ENCODE measurements around the gene ILDR1.

The ILDR1 gene

DNA sequence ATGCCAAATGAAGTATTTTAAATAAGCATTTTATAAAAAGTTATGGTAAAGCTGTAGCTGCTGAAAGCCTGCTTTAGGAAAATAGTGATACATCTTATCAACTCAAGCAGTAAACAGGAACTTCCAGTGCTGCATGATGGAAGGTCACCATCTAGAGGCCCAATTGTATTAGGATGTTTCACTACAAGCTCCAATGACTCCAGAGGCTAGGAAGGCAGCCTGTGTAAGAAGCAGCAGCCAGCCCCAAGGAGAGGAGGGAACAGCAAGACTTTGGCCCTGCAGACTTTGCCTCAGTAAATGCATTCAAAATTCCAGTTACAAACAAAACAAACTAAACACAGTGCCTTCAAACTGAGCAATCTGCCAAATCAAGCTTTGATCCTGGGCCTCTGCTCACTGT is 32.1 kb downstream of the ILDR1 start:
- peak; percentile 52 for DNase-seq

DNA sequence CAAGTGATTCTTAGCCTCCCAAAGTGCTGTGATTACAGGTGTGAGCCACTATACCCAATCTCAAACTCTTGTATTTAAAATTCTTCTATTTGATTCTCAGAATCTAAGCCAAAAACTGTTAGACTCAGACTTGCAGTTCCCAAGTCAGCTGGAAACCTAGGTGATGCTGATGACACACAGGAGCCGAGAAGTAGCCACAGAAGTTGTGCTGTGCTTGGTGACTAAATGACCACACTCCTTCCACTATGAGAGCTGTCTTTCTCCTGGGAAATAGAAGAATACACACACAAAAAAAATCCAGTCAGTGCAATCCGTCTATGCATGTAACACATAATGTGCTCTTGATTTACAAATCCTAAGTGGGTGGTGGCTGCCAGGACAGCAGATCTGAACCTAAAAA is 33.9 kb downstream of the ILDR1 start:
- no peak for DNase-seq

DNA sequence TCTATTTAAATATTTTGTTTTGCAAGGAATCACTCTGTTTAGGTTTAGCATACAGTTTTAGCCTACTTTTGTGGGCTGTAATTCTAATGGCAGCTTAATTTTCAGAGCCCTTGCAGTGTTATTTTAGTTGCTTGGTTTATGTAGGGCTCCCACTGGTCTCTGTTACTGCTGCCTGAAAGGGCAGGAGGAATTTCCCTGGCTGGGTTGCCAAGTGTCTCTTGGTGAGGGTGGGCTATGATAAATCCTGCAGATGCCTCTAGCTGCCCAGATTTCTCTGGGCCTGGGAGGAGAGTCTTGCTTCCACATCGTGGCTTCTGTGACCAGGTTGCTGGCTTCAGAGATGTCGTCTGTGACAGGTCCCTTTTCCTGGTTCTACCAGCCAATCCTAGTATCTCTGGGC is 36.2 kb downstream of the ILDR1 start:
- DNase-seq = no peak

DNA sequence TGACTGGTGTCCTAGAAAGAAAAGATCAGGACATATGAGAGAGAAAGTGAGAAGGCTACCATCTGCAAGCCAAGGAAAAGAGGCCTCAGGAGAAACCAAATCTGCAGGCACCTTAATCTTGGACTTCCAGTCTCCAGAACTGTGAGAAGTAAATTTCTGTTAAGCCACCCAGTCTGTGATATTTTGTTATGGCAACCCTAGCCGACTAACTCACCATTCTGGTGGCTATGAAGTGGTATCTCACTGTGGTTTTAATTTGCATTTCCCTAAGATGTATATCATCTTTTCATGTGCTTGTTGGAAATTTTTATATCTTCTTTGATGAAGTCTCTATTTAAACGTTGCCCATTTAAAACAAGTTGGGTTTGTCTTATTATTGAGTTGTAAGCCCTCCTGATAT is 40.6 kb downstream of the ILDR1 start:
- peak; percentile 33 for DNase-seq

DNA sequence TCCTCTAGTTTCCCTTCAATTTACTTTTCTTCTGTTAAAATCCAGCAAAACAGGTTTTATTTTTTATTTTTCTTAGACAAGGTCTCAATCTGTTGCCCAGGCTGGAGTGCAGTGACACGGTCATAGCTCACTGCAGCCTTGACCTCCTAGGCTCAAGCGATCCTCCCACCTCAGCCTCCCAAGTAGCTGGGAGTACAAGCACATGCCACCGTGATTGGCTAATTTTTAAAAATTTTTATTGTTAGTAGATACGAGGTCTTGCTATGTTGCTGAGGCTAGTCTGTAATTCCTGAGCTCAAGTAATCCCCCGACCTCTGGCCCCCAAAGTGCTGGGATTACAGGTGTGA is 41.6 kb downstream of the ILDR1 start:
- DNase-seq = no peak

DNA sequence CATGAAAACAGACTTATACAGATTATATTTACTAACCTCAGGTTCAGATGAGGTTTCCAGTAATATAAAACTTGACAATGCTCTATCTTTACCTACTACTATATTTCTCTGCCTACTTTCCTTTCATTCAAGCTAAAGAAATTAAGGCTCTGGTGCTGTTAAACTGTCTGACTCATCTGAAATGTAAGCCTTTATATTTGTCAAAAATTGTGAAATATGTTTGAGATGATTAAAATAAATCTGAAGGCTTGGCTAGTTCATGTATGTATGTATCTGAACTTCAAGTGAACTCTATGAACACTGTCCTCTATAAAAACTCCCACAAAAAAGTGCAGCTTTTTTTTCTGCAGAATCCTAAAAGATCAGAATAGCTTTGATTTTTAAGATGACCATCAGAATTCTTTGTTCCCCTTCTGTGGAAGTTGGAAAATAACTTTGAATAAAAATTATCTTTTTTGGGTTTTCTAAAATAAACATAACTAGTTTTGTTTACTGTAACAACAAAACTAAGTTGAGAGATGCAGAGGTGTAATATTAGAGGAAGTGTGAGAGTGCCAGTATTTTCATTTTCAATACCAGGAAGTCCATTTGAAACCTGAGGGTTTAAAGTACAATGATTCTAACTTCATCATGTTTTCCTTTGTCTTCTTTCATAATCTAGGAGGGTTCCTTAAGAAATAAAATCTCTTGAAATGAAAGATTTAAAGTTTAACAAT is 42.2 kb downstream of the ILDR1 start:
- DNase-seq = no peak

DNA sequence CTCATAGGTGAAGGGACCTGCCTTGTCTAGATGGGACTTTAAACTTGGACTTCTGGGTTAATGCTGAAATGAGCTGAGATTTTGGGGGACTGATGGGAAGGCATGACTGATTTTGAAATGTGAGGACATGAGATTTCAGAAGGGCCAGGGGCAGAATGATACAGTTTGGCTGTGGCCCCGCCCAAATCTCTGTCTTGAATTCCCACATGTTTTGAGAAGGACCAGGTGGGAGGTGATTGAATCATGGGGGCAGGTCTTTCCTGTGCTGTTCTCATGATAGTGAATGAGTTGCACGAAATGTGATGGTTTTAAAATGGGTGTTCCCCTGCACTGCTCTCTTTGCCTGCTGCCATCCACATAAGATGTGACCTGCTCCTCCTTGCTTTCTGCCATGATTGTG is 42.8 kb downstream of the ILDR1 start:
- no peak for DNase-seq

DNA sequence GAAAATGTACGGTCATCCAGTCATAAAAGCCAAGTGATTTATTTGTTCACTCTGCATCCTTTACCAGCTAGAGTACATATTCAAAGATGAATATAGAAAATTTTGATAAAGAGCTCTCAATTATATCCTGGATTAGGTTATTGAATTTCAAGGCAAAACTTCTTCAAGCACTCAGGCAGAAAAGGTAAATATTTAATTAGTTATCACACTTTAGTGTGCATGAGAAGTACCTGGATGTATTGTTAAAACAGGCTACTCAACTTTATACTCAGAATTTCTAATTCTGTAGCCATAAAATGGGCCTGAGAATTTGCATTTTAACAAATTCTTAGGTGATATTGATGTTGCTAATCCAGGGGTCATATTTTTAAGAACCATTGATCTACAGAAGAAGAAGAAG is 45.3 kb downstream of the ILDR1 start:
- DNase-seq = no peak

DNA sequence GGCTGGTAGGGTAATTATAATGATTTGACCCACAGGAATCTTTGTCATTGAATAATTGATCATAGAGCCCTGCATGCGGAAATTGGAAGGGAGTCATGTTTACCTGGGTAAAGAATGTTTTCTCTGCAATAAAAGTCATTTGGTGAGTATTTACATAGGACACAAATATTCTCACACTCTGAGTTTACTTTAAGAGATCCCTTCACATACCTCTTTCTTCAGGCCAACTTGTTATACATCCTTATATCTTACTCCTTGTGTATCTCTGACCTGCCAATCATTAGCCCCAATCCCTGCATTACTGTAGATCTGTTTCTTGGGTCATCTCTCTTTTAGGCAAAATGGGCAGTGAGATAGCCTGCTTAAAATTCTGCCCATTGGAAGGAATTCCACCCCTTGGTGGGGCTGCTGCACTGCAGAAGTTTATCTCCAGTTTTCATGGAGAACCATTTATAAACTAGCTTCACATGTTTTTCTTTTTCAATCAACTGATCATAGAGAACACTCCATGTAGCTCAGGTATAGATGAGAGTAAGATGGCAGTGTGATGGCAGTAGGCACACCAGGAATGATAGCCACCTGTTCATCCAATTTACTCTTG is 46.2 kb downstream of the ILDR1 start:
- no peak for DNase-seq

DNA sequence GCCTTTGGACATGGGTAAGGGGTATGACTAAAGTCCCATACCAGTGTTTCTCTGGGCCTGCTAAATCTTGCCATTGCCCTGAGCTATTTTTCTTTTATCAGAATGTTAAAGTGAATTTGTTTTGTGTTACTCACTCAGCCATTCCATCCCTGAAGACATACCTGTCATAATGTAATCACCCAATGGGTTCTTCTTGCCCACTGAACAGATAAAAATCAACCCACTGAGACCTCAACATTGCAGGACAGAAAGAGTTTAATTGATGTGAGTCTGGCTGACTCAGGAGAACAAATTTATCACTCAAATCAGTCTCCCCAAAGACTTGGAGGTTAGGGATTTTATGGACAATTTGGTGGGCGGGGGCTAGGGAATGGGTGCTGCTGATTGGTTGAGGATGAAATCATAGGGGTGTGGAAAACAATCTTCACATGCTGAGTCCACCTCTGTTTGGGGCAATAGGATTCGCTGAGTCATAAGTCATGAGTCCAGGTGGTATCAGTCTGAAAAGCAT is 47.4 kb downstream of the ILDR1 start:
- no peak for DNase-seq

DNA sequence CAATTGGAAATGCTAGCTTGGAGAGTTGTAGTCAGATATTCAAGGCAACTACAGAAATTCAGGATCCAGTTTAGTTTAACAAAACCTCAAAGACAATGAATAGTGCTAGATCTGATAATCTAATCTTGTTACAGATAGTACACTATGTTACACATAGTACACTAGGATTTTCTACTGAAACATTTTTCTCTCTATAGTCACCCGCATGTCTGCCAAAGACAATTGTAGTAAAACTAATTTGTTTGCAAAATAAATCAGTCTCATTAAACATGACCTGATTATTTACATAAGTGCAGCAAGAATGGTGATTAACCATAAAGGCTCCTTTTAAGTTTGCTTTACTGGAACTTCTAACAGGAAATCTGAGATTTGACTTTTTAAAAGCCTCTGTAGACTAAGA is 52.0 kb downstream of the ILDR1 start:
- no peak for DNase-seq

DNA sequence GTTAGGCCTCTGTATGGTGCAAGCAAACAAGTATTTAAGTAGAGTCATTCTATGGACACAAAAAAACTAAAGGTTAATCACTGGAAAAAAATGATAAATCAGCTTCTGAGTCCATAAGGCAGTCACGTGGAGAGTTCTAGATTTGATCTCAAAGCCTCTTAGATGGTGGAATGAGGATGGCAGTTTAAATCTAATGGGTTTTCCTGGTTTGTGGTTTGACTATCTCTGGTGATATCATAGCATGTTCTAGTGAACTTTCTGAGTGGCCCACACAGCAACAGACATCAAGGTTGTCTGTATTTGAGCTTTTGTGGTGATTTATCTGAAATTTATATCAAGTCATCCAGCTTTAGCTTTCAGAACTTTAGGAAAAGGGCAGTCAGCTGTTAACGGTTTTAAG is 52.4 kb downstream of the ILDR1 start:
- peak; percentile 37 for DNase-seq

DNA sequence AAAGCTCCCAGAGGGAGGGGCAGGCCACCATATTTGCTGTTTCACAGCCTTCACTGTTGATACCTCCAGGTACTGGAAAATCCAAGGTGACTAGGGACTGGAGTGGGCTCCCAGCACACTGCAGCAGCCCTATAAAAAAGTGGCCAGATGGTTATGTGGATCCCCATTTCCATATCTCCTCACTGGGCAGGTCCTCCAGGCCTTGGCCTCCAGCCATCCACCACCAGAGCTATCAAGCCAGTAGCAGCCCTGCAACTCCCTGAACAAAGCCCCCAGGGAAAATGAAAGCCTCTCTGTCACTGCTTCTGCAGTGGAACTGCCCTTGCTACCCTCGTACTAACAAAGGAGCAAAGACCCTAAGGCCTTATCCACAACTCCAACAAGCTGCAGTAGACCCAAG is 58.4 kb downstream of the ILDR1 start:
- DNase-seq = no peak

DNA sequence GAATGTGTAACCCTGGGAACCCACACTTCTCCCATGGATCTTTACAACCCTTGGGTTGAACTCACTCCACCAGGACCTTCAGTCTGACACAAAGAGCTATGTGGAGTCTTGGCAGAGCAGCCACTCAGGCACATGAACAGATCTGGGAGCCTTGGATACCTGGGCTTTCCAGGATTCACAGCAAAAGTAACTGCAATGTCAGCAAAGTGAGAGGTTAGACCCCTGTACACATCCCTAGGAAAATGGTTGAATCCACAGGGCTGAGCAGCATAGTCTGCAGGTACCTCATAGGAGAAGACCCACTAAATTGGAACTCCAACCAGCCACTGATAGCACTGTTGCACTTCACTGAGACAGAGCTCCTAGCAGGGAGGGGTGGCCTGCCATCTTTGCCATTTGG is 59.6 kb downstream of the ILDR1 start:
- DNase-seq = no peak

DNA sequence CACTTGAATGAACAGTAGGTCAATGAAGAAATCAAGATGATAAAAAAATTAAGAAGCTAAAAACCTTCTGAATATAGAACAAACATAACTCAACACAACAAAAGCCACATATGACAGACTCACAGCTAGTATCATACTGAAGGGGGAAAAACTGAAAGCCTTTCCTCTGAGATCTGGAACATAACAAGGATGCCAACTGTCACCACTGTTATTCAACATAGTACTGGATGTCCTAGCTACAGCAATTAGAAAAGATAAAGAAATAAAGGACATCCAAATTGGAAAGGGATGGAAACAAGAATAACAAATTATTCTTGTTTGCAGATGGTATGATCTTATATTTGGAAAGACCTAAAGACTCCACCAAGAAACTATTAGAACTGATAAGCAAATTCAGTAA is 60.8 kb downstream of the ILDR1 start:
- no peak for DNase-seq

DNA sequence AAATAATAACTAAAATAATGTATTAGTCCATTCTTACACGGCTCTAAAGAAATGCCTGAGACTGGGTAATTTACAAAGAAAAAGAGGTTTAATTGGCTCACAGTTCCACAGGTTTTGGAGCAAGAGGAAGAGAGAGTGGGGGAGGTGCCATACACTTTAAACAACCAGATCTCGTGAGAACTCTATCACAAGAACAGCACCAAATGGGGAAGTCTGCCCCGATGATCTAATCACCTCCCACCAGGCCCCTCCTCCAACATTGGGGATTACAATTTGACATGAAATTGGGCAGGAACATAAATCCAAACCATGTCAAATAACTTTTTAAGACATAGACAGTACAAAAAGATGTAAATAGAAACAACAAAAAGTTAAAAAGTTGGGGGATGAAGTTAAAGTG is 63.2 kb downstream of the ILDR1 start:
- no peak for DNase-seq

DNA sequence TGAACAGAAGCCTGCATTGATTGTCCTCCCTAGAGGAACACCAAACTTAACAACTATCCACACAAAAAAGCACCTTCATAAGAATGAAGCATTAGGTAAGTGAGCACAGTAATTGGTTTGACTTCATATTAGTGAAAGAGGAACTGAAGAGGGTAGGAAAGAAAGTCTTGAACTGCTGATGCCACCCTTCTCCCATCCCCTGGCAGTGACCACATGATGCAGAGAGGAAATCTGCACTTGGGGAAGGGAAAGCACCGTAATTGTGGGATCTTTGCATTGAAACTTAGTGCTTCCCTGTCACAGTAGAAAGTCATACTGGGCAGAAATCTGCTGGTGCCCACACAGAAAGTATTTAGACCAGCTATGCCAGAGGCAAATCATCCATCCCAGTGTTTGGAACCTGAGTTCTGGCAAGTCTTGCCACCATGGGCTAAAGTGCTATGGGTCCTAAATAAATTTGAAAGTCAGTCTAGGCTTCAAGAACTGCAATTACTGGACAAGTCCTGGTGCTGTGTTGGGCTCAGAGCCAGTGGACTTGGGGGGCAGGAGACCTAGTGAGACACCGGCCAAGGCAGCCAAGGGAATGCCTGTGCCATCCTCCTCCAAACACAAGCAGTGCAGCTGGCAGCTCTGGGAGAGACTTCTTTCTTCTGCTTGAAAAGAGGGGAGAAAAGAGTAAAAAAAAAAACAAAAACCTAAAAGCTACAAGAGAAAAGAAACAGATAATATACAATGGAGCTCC is 64.2 kb downstream of the ILDR1 start:
- DNase-seq = peak; percentile 27

DNA sequence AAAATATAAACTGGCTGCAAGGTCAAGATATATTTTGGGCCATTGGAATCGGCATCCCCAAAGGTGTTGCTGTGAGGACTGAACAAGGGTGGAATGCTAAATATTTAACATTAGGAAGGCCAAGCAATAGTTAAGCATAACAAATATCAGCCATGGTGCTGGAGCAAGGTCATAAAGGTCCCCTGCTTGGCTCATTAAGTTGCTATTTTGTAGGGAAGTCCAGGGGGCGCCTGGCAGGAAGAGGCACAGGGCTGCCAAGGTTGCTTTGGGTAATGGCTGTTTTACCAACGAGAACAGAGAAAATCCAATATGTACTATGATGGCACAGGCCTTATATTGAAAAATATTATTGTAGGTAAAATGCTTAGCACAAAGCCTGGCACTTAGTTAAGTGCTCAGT is 65.7 kb downstream of the ILDR1 start:
- no peak for DNase-seq

DNA sequence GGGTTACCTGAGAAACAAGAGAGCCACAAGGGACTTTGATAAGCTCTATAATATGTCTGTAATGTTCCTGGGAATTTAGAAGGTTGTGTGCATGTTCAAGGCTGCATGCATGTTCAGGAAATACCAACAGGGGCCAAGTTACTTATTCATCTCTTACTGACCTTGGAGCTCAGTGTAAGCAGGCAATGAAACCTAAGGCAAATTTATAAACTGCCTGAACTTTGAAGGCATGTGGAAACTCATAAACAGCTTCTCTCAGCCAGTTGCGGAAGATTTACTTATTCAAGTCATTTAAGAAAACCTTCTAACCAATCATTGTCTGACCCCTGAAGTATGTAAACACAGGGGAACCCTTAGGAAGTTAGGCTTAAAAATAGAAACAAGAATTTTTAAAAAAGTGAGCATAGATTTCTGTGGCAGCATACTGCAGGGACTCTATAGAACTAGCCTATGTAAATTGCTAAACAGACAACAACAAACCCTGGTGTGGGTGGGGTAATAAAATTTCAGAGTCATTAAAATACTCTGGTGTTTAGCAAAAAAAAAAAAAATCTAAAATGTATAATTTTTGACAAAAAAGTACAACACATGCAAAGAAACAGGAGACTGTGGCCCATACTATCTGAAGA is 70.6 kb downstream of the ILDR1 start:
- DNase-seq = no peak

DNA sequence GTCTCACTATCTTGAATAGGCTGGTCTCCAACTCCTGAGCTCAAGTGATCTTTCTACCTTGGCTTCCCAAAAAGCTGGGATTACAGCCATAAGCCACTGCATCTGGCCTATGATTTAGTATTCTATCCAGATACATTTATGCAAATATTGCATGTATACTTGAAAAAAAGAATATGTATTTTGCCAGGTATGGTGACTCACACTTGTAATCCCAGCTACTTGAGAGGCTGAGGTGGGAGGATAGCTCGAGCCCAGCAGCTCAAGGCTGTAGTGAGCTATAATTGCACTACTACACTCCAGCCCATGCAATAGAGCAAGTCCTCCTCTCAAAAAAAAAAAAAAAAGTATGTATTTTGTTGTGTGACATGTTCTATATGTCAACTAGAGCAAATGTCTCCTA is 73.4 kb downstream of the ILDR1 start:
- DNase-seq = no peak

DNA sequence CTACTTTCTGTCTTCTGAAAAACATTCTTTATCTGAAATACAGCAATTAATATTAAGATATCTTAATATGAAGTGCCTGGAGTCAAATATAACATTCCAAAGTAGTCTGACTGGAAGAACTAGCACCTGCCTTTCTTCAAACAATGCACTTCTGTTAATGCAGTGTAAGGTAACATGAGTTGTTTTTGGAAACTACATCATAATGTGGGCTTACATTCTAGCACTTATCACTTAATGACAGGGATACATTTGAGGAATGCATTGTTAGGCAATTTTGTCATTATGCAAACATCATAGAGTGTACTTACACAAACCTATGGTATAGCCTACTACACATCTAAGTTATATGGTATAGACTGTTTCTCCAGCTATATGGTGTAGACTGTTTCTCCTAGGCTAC is 78.6 kb downstream of the ILDR1 start:
- DNase-seq = no peak

DNA sequence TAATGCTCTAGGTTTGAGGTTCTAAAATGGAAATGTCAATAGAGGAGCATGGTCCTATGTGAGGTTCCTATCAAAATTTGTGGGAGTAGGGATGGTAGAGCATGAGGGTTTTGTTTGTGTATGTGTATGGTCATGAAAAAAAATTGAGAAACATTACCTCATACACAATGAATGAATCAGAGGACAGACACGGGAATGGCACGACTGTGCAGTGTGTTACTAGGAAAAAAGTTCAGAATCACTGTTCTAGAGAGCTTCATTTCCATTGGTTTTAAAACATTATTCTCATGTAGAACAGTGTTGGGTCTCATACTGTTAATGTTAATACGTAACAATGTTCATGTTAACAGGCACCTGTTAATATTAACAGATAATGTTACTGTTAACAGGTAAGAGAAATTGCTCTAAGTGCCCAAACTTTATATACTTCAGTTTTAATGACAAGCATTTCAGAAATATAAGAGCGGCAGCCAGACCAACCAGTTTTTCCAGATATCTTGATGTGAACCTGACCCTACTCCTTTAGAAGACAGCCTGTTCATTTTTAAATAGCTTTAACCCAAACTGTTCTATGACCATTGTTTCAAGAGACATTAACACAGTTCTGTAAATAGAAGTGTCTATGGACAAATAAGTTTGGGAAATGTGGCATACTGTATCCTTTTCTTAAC is 79.8 kb downstream of the ILDR1 start:
- no peak for DNase-seq

DNA sequence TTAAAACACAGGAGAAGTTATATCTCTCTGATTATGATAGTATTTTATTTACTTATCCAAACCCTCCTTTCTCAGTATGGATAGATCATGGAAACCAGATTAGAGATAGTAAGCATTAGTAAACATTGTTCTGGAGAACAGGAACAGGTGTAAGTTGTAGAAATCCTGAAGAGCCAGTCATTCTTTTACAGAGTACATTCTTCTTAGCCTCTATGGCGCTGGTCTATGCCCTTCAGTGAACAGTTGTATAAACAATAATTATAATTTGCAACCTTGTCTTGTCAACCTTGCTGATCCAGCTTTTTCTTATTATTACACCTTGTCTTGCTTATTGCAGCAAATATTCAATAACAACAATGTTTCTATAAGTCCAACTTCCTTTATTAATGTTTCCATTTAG is 80.5 kb downstream of the ILDR1 start:
- DNase-seq = no peak

All from hematopoietic multipotent progenitor cell treated with erythropoietin and hydrocortisone succinate and interleukin-3 and kit ligand, for 4 days (in vitro differentiated cells).